Endothelial cell of umbilical vein (primary cell): ENCODE data around the gene DVL3.

Experiments used
- EZH2 ChIP-seq: IDR thresholded peaks from 2 replicates; pipeline ENCODE4 v1.6.1; 2012; ENCODE audit warnings: borderline replicate concordance, low read depth, mild to moderate bottlenecking, moderate library complexity, low read length, inconsistent platforms; ENCODE audit not compliant: severe bottlenecking
- FOS ChIP-seq: IDR thresholded peaks from 2 replicates; pipeline ENCODE4 v1.6.1; 2011; ENCODE audit warnings: mild to moderate bottlenecking, low read length, moderate library complexity, borderline replicate concordance; ENCODE audit not compliant: insufficient read depth
- GATA2 ChIP-seq: IDR thresholded peaks from 2 replicates; pipeline ENCODE4 v1.7.0; 2011; ENCODE audit warnings: low read depth, mild to moderate bottlenecking, moderate library complexity, mixed read lengths, low read length; ENCODE audit not compliant: insufficient read length, insufficient read depth
- JUN ChIP-seq: IDR thresholded peaks from 2 replicates; pipeline ENCODE4 v1.6.1; 2011; ENCODE audit warnings: borderline replicate concordance, low read depth; ENCODE audit not compliant: insufficient read length, insufficient read depth
- POLR2A ChIP-seq: IDR thresholded peaks from 2 replicates; pipeline ENCODE4 v1.6.1; 2012; ENCODE audit warnings: low read depth, mild to moderate bottlenecking, control low read depth, low read length
- POLR2AphosphoS5 ChIP-seq: IDR thresholded peaks from 2 replicates; pipeline ENCODE4 v1.6.1; 2012; ENCODE audit warnings: low read depth, mild to moderate bottlenecking, control low read depth, low read length, moderate library complexity; ENCODE audit not compliant: insufficient read depth
- TF ChIP-seq, protein P1 (sequence below), 2 donors: IDR thresholded peaks; 1 replicate in 1 of 2; 2 replicates in 1 of 2; pipeline ENCODE4 v1.5.1; 2011; ENCODE audit warnings: low read length in 2 of 2, mild to moderate bottlenecking in 2 of 2, moderate library complexity in 2 of 2, control low read depth in 1 of 2, inconsistent platforms in 1 of 2, low read depth in 1 of 2; ENCODE audit not compliant: insufficient read depth in 1 of 2; ENCODE audit errors: extremely low read depth in 1 of 2
- TF ChIP-seq, protein P2 (sequence below): IDR thresholded peaks from 2 replicates; pipeline ENCODE4 v1.6.1; 2011; ENCODE audit not compliant: insufficient read depth, insufficient read length

DNA sequence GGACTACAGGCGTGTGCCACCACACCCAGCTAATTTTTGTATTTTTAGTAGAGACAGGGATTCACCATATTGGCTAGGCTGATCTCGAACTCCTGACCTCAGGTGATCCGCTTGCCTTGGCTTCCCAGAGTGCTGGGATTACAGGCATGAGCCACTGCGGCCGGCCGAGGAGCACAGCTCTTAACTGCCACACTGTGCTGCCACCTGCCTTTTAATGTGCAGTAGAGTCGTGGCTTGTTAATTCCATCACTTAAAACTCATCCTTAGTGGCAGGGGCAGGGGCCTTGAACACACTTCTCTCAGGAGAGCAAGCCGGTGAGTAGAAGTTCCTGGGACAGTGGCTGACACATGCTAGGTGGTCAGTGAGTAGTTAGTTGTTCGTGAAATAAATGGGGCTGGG lies 43.3 kb downstream of the DVL3 start:
- TF ChIP-seq, protein P1, sequence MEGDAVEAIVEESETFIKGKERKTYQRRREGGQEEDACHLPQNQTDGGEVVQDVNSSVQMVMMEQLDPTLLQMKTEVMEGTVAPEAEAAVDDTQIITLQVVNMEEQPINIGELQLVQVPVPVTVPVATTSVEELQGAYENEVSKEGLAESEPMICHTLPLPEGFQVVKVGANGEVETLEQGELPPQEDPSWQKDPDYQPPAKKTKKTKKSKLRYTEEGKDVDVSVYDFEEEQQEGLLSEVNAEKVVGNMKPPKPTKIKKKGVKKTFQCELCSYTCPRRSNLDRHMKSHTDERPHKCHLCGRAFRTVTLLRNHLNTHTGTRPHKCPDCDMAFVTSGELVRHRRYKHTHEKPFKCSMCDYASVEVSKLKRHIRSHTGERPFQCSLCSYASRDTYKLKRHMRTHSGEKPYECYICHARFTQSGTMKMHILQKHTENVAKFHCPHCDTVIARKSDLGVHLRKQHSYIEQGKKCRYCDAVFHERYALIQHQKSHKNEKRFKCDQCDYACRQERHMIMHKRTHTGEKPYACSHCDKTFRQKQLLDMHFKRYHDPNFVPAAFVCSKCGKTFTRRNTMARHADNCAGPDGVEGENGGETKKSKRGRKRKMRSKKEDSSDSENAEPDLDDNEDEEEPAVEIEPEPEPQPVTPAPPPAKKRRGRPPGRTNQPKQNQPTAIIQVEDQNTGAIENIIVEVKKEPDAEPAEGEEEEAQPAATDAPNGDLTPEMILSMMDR (IDR thresholded peaks at IDR 0.05; ENCODE audit: extremely low read depth in 1 of 2, insufficient read depth in 1 of 2, low read depth in 1 of 2, low read length in 2 of 2): no peak
- TF ChIP-seq POLR2AphosphoS5 (no peak), POLR2A (no peak), JUN (no peak), FOS (no peak), EZH2 (no peak), GATA2 (no peak)
- TF ChIP-seq, protein P2, sequence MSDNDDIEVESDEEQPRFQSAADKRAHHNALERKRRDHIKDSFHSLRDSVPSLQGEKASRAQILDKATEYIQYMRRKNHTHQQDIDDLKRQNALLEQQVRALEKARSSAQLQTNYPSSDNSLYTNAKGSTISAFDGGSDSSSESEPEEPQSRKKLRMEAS: no peak
